GM19372 (cell line): ENCODE results near the gene TEX22.

Experiments
- ATAC-seq: cut with Tn5 transposase; IDR thresholded peaks from one replicate; pipeline ENCODE4 v1.9.1; 2021; ENCODE audit warnings: mild to moderate bottlenecking, low read depth, moderate library complexity; ENCODE audit not compliant: unreplicated experiment

The TEX22 gene

DNA sequence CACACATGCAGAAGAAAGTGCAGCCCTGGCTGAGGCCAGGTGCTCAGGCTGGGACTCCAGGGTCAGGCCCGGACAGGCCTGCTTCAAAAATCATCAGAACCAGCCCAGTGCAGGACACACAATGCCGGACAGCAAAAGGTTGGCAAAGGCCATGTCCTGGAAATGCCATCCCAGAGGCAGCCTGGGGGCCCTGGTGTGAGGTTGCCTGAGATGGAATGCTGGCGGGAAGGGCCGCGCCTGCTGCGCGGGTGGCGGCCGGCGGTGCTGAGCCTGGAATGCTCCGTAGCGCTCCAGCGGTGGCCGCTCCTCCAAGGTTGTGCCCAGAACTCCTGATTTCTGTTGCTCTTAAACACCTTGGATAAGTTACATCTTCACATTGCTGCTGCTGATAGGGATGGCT, 54.6 kb downstream of the TEX22 start:
- ATAC-seq = no peak

DNA sequence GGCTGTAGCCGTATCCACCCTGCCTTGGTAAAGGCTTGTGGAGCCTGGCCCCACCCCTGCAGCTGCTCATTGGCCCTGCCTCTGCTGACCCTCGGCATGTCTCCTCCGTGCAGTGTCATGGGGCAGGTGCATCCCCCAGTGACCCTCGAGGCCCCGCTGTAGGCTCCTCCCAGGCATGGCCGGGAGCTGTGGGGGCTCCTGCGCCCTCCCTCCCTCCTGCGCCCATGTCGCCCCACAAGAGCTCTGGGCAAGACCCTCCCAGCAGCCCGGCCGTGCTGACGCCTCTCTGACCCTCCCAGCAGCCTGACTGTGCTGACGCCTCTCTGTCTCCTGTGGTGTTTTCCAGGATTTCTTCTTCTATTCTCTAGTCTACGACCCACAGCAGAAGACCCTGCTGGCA, 55.5 kb downstream of the TEX22 start:
- no peak for ATAC-seq

DNA sequence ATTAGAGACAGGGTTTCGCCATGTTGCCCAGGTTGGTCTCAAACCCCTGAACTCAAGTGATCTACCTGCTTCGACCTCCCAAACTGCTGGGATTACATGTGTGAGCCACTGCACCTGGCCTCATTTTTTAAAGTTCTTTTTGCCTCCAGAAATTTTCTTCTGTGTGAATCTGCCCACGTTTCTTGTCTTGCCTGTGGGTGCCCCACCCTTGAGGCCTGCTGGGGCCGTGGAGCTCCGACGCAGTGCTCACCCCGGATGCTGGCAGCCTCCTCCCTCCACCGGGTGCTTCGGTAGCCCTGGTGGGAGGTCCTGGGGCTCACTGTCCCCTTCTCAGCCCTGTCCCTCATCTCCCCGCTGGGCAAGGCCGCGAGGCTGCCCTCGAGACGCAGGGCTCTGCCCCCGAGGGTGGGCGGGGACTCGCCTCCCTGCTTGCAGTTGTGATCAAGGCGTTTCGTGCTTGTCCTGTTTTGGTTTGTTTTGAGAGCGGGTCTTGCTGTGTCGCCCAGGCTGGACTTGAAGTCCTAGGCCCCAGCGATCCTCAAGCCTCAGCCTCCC, 56.8 kb downstream of the TEX22 start:
- no peak for ATAC-seq

DNA sequence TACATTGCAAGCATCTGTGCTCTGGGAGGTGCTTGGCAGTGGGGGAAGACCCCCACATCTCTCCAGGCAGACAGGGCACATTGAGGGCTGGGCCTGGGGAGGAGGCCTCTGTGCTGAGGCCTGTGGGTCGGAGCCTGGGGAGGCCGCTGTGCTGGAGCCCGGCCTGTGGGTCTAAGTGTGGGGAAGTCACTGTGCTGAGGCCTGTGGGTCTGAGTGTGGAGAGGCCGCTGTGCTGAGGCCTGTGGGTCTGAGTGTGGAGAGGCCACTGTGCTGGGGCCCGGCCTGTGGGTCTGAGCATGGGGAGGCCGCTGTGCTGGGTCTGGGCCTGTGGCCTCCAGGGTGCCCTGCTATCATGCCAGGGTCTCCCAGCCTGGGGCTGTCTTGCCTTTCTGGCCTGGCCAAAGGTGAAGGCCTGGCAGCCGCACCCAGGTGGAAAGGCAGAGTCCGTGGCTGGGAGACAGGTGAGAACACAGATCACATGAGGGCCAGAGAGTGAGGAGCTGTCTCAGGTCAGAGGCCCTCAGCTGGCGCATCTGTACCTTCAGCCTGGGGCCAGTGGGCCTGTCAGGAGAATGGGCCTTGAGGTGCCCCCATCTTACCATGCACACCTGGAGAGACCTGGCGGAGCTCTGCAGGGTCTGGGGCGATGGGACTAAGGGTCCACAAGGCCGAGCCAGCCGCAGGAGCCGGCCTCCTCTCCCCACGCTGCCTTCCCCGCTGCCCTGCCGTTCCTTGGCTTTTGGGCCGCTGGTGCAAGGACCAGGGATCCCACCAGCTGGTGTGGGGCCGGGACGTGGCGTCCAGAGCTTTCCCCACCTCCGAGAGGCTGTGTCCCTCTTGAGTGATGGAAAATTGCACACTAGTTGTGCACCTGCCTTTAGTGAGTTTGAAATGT, 57.7 kb downstream of the TEX22 start:
- no peak for ATAC-seq

DNA sequence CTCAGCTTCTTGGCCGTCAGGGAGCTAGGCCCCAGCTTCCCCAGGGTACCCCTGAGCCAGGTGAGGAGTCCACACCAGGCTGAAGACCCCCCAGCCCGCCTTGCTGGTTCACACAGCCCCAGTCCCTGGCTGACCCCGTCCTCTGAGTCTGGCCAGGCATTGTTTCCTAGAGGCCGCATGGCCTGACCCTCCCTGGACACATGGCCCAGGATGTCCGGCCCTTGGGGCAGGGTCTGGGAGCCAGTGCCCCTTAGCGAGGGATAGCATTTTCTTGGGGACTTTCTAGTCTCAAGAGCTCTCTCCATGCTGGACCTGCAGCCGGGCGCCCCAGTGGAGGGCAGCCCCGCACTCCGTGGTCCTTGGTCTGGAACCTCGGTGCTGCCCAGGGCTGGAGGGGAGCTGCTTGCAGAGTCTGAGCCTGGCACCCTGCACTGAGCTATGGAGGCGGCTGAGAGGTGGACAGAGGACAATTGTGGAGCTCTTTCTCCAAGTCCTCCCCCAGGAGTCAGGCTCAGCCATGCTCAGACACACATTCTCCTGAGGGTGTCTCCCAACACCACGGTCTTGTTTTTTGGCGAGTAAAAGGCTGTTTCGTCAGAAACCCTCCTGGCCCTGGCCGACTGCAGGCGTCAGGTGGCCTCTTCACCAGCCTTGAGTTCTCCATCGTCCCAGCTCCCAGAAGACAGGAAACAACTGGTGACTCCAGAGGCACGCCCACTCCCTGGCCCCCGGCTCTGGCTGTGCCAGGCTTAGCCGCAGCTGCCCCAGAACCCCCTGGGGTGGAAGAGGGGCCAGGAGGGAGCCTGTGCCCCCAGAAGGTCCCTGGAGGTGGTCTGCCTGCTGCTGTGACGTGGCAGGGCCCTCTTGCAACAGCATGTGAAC, 58.6 kb downstream of the TEX22 start:
- ATAC-seq = no peak

DNA sequence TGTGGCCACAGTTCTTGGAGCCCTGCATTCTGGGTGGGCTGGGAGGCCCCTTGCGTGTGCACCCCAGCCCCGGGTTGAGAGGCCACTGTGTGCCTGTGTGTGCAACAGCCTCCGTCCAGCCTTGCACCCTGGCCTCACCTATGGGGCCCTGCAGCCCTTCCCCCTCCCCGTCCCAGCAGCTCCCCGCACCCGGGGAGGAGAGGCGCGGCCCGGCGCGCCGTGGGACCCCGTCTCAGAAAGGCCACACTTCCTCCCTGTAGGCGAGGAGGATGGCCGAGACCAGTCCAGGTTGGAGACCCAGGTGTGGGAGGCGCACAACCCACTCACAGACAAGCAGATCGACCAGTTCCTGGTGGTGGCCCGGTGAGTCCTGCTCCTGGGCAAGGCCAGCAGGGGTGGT, 59.7 kb downstream of the TEX22 start:
- no peak for ATAC-seq

DNA sequence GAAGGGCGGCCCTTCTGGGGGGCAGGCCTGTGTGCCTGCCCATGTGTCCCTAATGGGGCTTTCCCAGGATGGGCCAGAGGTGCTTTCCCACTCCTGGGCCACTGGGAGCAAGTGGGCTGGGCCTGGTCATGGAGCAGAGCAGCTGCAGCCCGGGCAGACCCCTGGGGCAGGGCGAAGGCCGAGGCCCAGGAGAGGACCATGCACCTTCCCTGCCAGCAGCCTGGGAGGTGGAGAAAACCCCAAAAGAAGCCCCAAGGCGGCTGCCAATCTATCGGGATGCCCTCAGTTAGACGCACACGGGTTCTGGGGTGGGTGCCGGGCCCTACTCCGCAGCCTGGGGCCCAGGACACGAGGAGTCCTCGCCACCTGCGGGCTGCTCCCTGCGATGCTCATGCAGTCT, 60.2 kb downstream of the TEX22 start:
- ATAC-seq = no peak

DNA sequence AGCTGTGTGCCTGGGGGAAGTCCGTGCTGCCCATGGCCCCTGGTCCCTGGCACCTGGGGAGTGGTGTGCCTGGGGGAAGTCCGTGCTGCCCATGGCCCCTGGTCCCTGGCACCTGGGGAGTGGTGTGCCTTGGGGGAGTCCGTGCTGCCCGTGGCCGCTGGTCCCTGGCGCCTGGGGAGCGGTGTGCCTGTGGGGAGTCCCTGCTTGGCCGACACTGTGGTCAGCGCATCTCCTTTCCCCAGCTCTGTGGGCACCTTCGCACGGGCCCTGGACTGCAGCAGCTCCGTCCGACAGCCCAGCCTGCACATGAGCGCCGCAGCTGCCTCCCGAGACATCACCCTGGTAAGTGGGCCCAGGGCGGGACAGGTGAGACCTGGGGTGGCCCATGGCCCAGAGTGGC, 61.8 kb downstream of the TEX22 start:
- ATAC-seq = no peak

DNA sequence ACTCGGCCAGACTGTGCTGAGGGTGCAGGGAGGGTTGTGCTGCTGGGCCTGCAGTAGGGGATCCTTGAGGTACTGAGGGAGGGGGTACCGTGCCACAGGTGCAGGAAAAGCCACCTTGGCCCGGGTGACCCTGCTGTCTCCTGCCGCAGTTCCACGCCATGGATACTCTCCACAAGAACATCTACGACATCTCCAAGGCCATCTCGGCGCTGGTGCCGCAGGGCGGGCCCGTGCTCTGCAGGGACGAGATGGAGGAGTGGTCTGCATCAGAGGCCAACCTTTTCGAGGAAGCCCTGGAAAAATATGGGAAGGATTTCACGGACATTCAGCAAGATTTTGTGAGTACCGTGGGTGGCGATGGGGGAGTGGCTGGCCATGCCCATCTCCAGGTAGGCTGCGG, 62.3 kb downstream of the TEX22 start:
- ATAC-seq = no peak

DNA sequence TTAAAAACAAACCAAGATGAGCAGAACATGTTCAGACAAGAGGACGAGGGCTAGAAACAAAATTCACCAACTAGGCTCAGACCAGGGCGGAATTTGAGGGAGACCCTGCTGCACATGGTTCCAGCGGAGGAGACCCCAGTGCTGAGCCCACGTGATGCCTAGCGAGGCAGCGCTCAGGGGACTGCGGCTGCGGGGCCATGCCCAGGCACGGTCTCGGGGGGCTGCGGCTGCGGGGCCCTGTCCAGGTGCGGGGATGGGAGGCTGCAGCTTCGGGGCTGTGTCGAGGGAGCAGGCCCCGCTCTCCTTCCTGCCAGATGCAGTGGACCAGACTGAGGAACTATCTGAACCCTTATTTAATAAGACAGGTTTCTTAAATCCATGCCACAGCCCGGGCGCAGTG, 63.6 kb downstream of the TEX22 start:
- ATAC-seq = no peak
